Keratinocyte (primary cell): ENCODE data around the gene CPVL. TPM values are rescaled to one million over a fixed set of nuclear protein-coding genes. Genes with fewer than 3 reads are reported as not detected.

ENCODE experiments used
- DNase-seq: peaks from one replicate; pipeline ENCODE4 v3.0.0-alpha.2; 2011; ENCODE audit warnings: low read depth, missing footprints, low spot score
- FAIRE-seq: peaks from 2 replicates; lab custom pipeline; 2011; peaks lifted over from hg19 to GRCh38; lab: Jason Lieb, UNC
- H2AFZ ChIP-seq: 2 replicates; pipeline ENCODE4 v1.6.0; 2012; ENCODE audit warnings: low read length, control low read depth, inconsistent platforms; ENCODE audit not compliant: control insufficient read depth
- H3K27ac ChIP-seq: 2 replicates; pipeline ENCODE4 v1.5.1; 2011; ENCODE audit warnings: low read length; ENCODE audit not compliant: control insufficient read depth, insufficient read depth
- H3K27me3 ChIP-seq: 3 replicates; pipeline ENCODE4 v1.6.0; 2011; ENCODE audit warnings: low read length; ENCODE audit not compliant: control insufficient read depth, insufficient read depth; ENCODE audit errors: extremely low read depth
- H3K36me3 ChIP-seq, 2 experiments: 2 replicates in 1 of 2; 3 replicates in 1 of 2; pipeline ENCODE4 v1.5.1; 2011; ENCODE audit warnings: low read length in 2 of 2, mild to moderate bottlenecking in 1 of 2; ENCODE audit not compliant: control insufficient read depth in 2 of 2, insufficient read depth in 2 of 2; ENCODE audit errors: extremely low read depth in 1 of 2
- H3K4me1 ChIP-seq: 3 replicates; pipeline ENCODE4 v1.5.1; 2011; ENCODE audit warnings: low read length; ENCODE audit not compliant: control insufficient read depth, insufficient read depth; ENCODE audit errors: extremely low read depth
- H3K4me2 ChIP-seq: 3 replicates; pipeline ENCODE4 v1.6.0; 2011; ENCODE audit warnings: low read depth, low read length; ENCODE audit not compliant: control insufficient read depth, insufficient read depth; ENCODE audit errors: extremely low read depth
- H3K4me3 ChIP-seq, 3 experiments: fragments of 200-600 bp in 1 of 3; sonication (generic) in 1 of 3; 2 replicates in 2 of 3; 3 replicates in 1 of 3; pipeline ENCODE4 v1.5.1; 2011 to 2016; ENCODE audit warnings: low read length in 3 of 3, mild to moderate bottlenecking in 3 of 3, control low read depth in 2 of 3, inconsistent platforms in 1 of 3, low read depth in 1 of 3, mixed read lengths in 1 of 3, mixed run types in 1 of 3, moderate library complexity in 1 of 3; ENCODE audit not compliant: control insufficient read depth in 2 of 3, insufficient read depth in 2 of 3; ENCODE audit errors: extremely low read depth in 1 of 3
- H3K79me2 ChIP-seq: 2 replicates; pipeline ENCODE4 v1.6.0; 2012; ENCODE audit warnings: low read length; ENCODE audit not compliant: control insufficient read depth, insufficient read depth
- H3K9ac ChIP-seq: 3 replicates; pipeline ENCODE4 v1.6.0; 2011; ENCODE audit warnings: low read length; ENCODE audit not compliant: control insufficient read depth, insufficient read depth; ENCODE audit errors: extremely low read depth
- H3K9me1 ChIP-seq: 3 replicates; pipeline ENCODE4 v1.6.0; 2011; ENCODE audit warnings: low read length; ENCODE audit not compliant: control insufficient read depth, insufficient read depth; ENCODE audit errors: extremely low read depth
- H3K9me3 ChIP-seq: 2 replicates; pipeline ENCODE4 v1.5.1; 2012; ENCODE audit warnings: low read depth, low read length; ENCODE audit not compliant: control insufficient read depth
- H4K20me1 ChIP-seq: 3 replicates; pipeline ENCODE4 v1.6.0; 2011; ENCODE audit warnings: low read length; ENCODE audit not compliant: control insufficient read depth, insufficient read depth; ENCODE audit errors: extremely low read depth
- EZH2 ChIP-seq: IDR thresholded peaks from one replicate; pipeline ENCODE4 v1.6.1; 2012; ENCODE audit warnings: inconsistent platforms, mild to moderate bottlenecking, low read length, moderate library complexity
- dilution Hi-C: fragments of 300-500 bp; cut with MboI; formaldehyde crosslinking; loops from one replicate; pipeline ENCODE4 v1.7.0; 2020; ENCODE audit warnings: low sequenced_read_pairs; ENCODE audit not compliant: extremely low pct_ligation_motif_present
- polyA plus RNA-seq, 5 experiments: library from polyadenylated mRNA; depleted of rRNA in 3 of 5; stranded (reverse) in 3 of 5; stranded (forward) in 1 of 5; unstranded in 1 of 5; fragments of >200 nt; gene quantifications; 1 replicate in 1 of 5; 2 replicates in 3 of 5; 3 replicates in 1 of 5; pipeline versions ENCODE4 v1.2.1 to v1.2.3, GENCODE V29; 2011 to 2012; ENCODE audit warnings: missing spikeins in 2 of 5, low read depth in 1 of 5, low replicate concordance in 1 of 5
- TF ChIP-seq, protein P1 (sequence below), 3 experiments: IDR thresholded peaks in 1 of 3; conservative IDR thresholded peaks in 1 of 3; optimal IDR thresholded peaks in 1 of 3; 2 replicates in 2 of 3; 3 replicates in 1 of 3; pipeline versions ENCODE3 to v1.5.1; 2011; ENCODE audit warnings: low read length in 3 of 3, mild to moderate bottlenecking in 3 of 3, moderate library complexity in 2 of 3, control low read depth in 1 of 3, inconsistent platforms in 1 of 3; ENCODE audit not compliant: insufficient read depth in 2 of 3; ENCODE audit errors: extremely low read depth in 1 of 3

Gene CPVL
- polyA plus RNA-seq, 1 donor (not counting 4 experiments of a cell fraction or from before 2014, with no cell fraction given) = 9.8 TPM

DNA sequence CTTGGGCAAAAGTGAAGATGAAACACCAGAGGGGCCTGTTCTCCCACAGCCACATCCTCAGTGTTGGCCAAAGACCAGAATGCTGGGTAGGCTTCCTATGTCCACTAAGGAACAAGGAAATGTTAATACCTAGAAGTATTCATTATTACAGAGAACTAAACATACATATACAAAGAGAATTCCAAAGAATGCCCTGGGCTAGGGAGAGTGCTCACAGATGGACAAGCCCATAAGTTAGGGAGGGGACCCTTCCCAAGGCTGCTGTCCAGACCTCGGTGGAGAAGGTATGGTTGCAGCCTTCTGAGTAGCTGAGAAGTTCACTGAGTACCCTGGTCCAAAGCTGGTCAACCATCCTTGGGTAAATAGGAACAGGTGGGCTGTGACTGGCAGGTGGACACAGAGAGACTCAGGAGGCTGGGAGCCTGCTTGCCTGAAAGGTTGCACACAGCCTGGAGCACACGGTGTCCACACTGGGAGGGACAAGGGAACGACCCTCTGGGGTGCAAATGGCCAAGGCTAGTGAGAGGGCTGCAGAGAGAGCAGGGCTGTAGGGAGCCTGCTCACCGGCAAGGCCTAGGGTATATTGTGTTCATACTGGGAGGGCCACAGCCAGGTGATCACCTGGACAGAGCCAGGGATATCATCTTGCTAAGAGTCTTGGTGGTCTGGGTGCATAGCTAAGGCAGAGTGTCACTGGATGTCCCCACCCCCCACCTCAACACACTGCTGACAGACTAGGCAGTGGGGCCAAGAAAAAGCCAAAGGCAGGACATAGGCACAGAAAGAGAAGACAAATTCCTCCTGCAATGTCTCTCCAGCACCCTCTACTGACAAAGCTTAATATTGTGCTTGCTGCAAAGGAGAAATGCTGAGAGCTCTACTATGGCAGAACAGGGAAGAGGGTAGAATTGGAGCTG is 40.3 kb downstream of the CPVL start:
- DNase-seq (no peak), FAIRE-seq (peak; percentile 95)
- H3K79me2 ChIP-seq = no peaks in the 10 kb centered on the region
- no peaks in the 10 kb centered on the region for H3K27me3 ChIP-seq
- dilution Hi-C loops = loop anchor here (25.0 kb wide), 1 partner anchor 169 kb away; no protein-coding TSS in a partner anchor
- TF ChIP-seq, protein P1, sequence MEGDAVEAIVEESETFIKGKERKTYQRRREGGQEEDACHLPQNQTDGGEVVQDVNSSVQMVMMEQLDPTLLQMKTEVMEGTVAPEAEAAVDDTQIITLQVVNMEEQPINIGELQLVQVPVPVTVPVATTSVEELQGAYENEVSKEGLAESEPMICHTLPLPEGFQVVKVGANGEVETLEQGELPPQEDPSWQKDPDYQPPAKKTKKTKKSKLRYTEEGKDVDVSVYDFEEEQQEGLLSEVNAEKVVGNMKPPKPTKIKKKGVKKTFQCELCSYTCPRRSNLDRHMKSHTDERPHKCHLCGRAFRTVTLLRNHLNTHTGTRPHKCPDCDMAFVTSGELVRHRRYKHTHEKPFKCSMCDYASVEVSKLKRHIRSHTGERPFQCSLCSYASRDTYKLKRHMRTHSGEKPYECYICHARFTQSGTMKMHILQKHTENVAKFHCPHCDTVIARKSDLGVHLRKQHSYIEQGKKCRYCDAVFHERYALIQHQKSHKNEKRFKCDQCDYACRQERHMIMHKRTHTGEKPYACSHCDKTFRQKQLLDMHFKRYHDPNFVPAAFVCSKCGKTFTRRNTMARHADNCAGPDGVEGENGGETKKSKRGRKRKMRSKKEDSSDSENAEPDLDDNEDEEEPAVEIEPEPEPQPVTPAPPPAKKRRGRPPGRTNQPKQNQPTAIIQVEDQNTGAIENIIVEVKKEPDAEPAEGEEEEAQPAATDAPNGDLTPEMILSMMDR (optimal IDR thresholded peaks at IDR 0.05 in 1 of 3, IDR thresholded peaks at IDR 0.05 in 1 of 3, conservative IDR thresholded peaks at IDR 0.05 in 1 of 3; ENCODE audit: extremely low read depth in 1 of 3, insufficient read depth in 2 of 3, low read length in 3 of 3) = peak; percentile 73 to 92 (median 89)
- no peak for TF ChIP-seq EZH2
- H3K9me1 ChIP-seq = no peaks in the 10 kb centered on the region
- no peak overlapping the region for H3K9ac ChIP-seq
- H2AFZ ChIP-seq = no peak overlapping the region
- no peak overlapping the region for H3K4me3 ChIP-seq
- H3K36me3 ChIP-seq = no peaks in the 10 kb centered on the region
- H3K9me3 ChIP-seq = no peaks in the 10 kb centered on the region
- H3K4me2 ChIP-seq = no peak overlapping the region
- H4K20me1 ChIP-seq = no peaks in the 10 kb centered on the region
- H3K4me1 ChIP-seq = peaks cover 25% of the 10 kb centered on the region
- no peak overlapping the region for H3K27ac ChIP-seq

DNA sequence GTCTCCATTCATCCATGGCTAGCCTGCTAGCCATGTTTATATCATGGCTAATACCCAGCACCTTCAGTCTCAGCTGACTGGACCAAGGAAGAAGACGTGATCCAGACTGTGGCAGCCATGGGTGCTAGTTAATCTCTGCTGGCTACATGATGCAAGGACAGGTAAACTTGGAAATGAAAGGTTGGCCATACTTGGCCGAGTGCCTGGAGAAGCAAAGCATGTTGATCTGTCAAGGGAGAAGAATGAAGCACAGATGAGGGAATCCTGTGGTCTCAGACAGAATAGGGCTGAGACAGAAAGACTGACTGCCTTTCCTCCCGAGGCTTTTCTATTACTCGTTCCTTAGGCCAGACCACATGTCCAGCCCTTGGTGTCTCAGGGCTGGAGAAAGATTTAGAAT is 41.1 kb downstream of the CPVL start:
- H3K9ac ChIP-seq = no peak overlapping the region
- peak; percentile 43 for FAIRE-seq
- H3K36me3 ChIP-seq = no peaks in the 10 kb centered on the region
- no peaks in the 10 kb centered on the region for H3K79me2 ChIP-seq
- TF ChIP-seq, protein P1 (optimal IDR thresholded peaks at IDR 0.05 in 1 of 3, IDR thresholded peaks at IDR 0.05 in 1 of 3, conservative IDR thresholded peaks at IDR 0.05 in 1 of 3; ENCODE audit: extremely low read depth in 1 of 3, insufficient read depth in 2 of 3, low read length in 3 of 3) = no peak
- TF ChIP-seq EZH2 = no peak
- no peak overlapping the region for H3K4me2 ChIP-seq
- H3K4me3 ChIP-seq = no peak overlapping the region
- dilution Hi-C loops = loop anchor here (25.0 kb wide), 1 partner anchor 168 kb away; no protein-coding TSS in a partner anchor
- H3K27ac ChIP-seq = no peak overlapping the region
- DNase-seq = no peak
- no peak overlapping the region for H2AFZ ChIP-seq
- H3K27me3 ChIP-seq = no peaks in the 10 kb centered on the region
- H3K9me3 ChIP-seq = no peaks in the 10 kb centered on the region
- H3K4me1 ChIP-seq = peaks cover 19% of the 10 kb centered on the region
- no peaks in the 10 kb centered on the region for H3K9me1 ChIP-seq
- H4K20me1 ChIP-seq = no peaks in the 10 kb centered on the region
